ENCODE measurements around the gene HSD11B2. TPM values are rescaled to one million over a fixed set of nuclear protein-coding genes. Genes with fewer than 3 reads are reported as not detected.

The HSD11B2 gene
- total and polyA plus RNA-seq, 3 donors from 2014 or later = 4.9 to 11.5 (median 7.7) TPM

GRCh38 chr16:67438098-67438791 is 7.3 kb downstream of the HSD11B2 start:
- Histone ChIP-seq H3K4me3 (no peak overlapping the region), H3K4me1 (peaks cover 8% of the 10 kb centered on the region), H3K27me3 (no peaks in the 10 kb centered on the region), H3K9me3 (no peaks in the 10 kb centered on the region), H3K36me3 (ENCODE audit: low read depth, missing control alignments) (no peaks in the 10 kb centered on the region), H3K27ac (no peak overlapping the region)
- TF ChIP-seq CTCF (IDR thresholded peaks at IDR 0.05) = no peak
- no peak for TF ChIP-seq POLR2A (IDR thresholded peaks at IDR 0.05)
- DNase-seq = no peak
- intact Hi-C loops (cut with DNase I; ENCODE audit: low total_unique reads) = no loop called here
- 93% methylated on average over 18 to 20 of the region's 20 CpGs for WGBS, 2 donors

DNA sequence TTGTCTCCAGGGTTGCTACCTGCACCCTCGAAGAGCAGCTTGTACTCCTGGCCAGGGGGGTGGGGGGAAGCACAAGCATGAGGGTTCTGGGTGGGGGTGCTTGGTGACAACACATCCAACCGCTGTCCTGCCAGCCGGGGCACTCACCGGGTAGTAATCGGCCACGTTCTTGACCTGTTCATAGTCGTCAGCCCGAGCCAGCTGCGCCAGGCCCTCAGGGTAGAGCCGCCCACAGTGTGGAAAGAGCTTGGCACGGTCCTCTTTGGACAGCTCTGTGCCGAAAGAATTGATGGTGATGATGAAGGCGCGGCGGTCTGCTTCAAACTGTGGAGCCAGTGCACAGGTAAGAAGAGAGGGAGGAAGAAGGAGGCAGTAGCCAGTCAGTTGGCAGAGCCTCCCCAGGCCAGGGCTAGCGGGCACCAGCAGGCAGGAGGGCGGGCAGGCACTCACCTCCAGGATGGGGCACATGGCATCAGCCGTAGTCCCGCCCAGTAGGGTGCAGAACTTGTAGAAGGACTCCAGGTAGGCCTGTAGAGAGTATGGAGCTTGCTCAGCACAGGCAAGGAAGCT is 8.0 kb downstream of the HSD11B2 start:
- no peak for DNase-seq
- intact Hi-C loops (cut with DNase I; ENCODE audit: low total_unique reads) = no loop called here
- Histone ChIP-seq H3K4me1 (peaks cover 13% of the 10 kb centered on the region), H3K36me3 (ENCODE audit: low read depth, missing control alignments) (no peaks in the 10 kb centered on the region), H3K9me3 (no peaks in the 10 kb centered on the region), H3K27ac (no peak overlapping the region), H3K4me3 (no peak overlapping the region), H3K27me3 (no peaks in the 10 kb centered on the region)
- WGBS, 2 donors = 92 to 94% methylated on average over 19 of the region's 19 CpGs
- TF ChIP-seq CTCF (IDR thresholded peaks at IDR 0.05) (no peak), POLR2A (IDR thresholded peaks at IDR 0.05) (no peak)

DNA sequence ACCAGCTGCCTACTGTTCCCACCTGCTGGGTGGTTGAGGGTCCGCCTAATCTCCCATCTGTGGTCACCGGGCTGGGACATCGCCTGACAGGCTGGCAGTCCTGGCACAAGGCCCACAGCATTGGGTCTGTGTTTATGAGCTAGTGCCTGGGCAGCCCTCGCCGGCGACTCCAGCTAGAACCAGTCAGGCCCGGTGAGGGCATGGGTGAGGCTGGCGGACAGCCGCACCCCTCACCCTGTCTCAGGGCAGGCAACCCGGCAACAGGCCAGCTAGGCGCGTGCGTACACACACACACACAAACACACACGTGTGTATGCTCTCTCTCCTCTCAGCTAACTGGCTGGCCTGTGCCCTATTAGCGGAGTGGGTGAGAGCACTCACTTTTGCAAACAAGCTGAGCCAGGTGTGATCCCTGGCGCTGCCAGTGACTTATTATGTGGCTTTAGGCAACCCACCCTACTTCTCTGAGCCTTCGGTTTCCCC is 10.4 kb downstream of the HSD11B2 start:
- TF ChIP-seq CTCF (IDR thresholded peaks at IDR 0.05) (no peak), POLR2A (IDR thresholded peaks at IDR 0.05) (no peak)
- no peaks in the 10 kb centered on the region for H3K27me3 ChIP-seq
- H3K4me1 ChIP-seq = peaks cover 35% of the 10 kb centered on the region
- H3K9me3 ChIP-seq = no peaks in the 10 kb centered on the region
- H3K36me3 ChIP-seq (ENCODE audit: low read depth, missing control alignments) = no peaks in the 10 kb centered on the region
- intact Hi-C loops (cut with DNase I; ENCODE audit: low total_unique reads) = no loop called here
- H3K4me3 ChIP-seq = no peak overlapping the region
- WGBS, 2 donors = 91% methylated on average over 9 to 17 of the region's 17 CpGs
- no peak for DNase-seq
- H3K27ac ChIP-seq = no peak overlapping the region

GRCh38 chr16:67441907-67442306 is 11.0 kb downstream of the HSD11B2 start:
- WGBS, 2 donors = 76 to 91% methylated on average over 5 of the region's 5 CpGs
- Histone ChIP-seq H3K27me3 (no peaks in the 10 kb centered on the region), H3K4me1 (peaks cover 41% of the 10 kb centered on the region), H3K27ac (no peak overlapping the region), H3K4me3 (no peak overlapping the region), H3K36me3 (ENCODE audit: low read depth, missing control alignments) (no peaks in the 10 kb centered on the region), H3K9me3 (no peaks in the 10 kb centered on the region)
- intact Hi-C loops (cut with DNase I; ENCODE audit: low total_unique reads) = no loop called here
- TF ChIP-seq CTCF (IDR thresholded peaks at IDR 0.05) = no peak
- no peak for TF ChIP-seq POLR2A (IDR thresholded peaks at IDR 0.05)
- DNase-seq = no peak
